Cardiac ventricle fibroblast (primary cell): ENCODE data around the gene CDH12. TPM values are rescaled to one million over a fixed set of nuclear protein-coding genes. Genes with fewer than 3 reads are reported as not detected.

Experiments used
- total RNA-seq: library from RNA; depleted of rRNA; stranded (reverse); fragments of >200 nt; gene quantifications from 2 replicates; pipeline ENCODE4 v1.2.3, GENCODE V29; 2015

The CDH12 gene
- total RNA-seq: not detected in 2 replicates

GRCh38 chr5:22852807-22853660, at the start of gene CDH12:
Gene CDH12 (minus strand): TSS chr5:22853344.

